ENCODE results near the gene GLIPR1L2.

GRCh38 chr12:75350413-75350812 is 40.5 kb upstream of the GLIPR1L2 start:
- TF ChIP-seq, protein P1, sequence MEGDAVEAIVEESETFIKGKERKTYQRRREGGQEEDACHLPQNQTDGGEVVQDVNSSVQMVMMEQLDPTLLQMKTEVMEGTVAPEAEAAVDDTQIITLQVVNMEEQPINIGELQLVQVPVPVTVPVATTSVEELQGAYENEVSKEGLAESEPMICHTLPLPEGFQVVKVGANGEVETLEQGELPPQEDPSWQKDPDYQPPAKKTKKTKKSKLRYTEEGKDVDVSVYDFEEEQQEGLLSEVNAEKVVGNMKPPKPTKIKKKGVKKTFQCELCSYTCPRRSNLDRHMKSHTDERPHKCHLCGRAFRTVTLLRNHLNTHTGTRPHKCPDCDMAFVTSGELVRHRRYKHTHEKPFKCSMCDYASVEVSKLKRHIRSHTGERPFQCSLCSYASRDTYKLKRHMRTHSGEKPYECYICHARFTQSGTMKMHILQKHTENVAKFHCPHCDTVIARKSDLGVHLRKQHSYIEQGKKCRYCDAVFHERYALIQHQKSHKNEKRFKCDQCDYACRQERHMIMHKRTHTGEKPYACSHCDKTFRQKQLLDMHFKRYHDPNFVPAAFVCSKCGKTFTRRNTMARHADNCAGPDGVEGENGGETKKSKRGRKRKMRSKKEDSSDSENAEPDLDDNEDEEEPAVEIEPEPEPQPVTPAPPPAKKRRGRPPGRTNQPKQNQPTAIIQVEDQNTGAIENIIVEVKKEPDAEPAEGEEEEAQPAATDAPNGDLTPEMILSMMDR (IDR thresholded peaks at IDR 0.05) = no peak
- TF ChIP-seq POLR2A (IDR thresholded peaks at IDR 0.05) = no peak
